ENCODE measurements around the gene FDX1.

The FDX1 gene

DNA sequence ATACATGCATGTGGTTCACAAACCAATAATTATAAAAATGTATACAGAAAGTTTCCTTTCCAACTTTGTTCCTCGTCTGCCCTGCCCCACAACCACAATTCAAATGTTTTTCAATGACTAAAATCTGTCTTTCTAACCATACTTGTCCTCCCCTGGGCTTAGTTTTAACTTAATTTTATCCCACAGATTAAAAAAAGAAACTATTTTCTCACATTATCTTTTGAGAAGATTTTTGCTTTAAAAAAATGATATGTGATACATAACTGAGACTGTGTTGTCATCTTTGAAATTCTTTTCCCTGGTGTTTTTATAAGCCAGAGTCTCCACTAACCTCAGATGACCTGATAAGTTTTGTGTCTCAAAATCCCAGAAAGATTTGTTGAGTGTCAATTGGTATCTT, 79.0 kb downstream of the FDX1 start:
- in situ Hi-C loops (cut with HindIII; ENCODE audit: low pct_unique_long_range_greater_than_20kb, low sequenced_read_pairs), result no loop called here

DNA sequence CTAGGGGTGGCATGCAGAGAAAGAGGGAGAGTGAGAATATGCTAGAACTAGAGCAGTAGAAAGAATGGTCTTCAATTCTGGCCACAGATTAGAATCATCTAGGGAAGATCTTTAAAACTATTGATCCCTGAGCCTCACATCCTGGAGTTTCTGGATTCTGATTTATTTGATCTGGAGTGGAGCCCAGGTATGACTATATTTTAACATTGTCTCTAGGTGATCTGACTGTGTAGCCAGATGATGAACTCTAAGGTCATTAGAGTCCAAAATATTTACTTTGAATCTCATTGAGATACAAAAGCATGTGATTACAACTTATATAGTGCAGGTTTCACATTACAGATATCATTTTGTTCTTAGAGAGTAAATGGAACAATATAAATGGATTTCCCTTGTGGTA, 79.7 kb downstream of the FDX1 start:
- in situ Hi-C loops (cut with HindIII; ENCODE audit: low pct_unique_long_range_greater_than_20kb, low sequenced_read_pairs), result no loop called here
- DNase-seq (ENCODE audit: low read depth in 1 of 2, low spot score in 1 of 2), result no peak
- no peak for TF ChIP-seq JUND (IDR thresholded peaks at IDR 0.05; ENCODE audit: low read depth)

More for the DNA sequence above, 79.0 kb downstream of the FDX1 start:
- no peak for TF ChIP-seq JUND (IDR thresholded peaks at IDR 0.05; ENCODE audit: low read depth)
- DNase-seq (ENCODE audit: low read depth in 1 of 2, low spot score in 1 of 2), result no peak

DNA sequence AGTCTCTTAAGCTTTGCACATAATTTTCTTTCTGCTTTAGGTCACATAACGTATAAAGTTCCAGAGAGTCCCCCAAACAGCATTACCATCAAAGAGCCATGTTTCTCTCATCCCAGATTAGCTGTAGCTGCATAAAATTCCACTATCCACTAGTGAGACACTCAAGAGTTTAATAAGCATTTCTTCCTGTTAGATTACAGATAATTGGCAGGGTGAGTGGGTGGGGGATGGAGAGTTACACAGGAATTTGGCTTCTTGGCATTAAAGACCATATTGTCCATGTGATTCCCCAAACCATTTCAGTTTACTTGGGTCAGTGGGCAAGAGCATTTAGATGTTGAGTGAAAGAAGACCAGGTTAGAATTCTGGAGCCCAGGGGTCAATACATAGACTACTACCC, 82.3 kb downstream of the FDX1 start:
- no peak for DNase-seq (ENCODE audit: low read depth in 1 of 2, low spot score in 1 of 2)
- in situ Hi-C loops (cut with HindIII; ENCODE audit: low pct_unique_long_range_greater_than_20kb, low sequenced_read_pairs), result no loop called here
- no peak for TF ChIP-seq JUND (IDR thresholded peaks at IDR 0.05; ENCODE audit: low read depth)

DNA sequence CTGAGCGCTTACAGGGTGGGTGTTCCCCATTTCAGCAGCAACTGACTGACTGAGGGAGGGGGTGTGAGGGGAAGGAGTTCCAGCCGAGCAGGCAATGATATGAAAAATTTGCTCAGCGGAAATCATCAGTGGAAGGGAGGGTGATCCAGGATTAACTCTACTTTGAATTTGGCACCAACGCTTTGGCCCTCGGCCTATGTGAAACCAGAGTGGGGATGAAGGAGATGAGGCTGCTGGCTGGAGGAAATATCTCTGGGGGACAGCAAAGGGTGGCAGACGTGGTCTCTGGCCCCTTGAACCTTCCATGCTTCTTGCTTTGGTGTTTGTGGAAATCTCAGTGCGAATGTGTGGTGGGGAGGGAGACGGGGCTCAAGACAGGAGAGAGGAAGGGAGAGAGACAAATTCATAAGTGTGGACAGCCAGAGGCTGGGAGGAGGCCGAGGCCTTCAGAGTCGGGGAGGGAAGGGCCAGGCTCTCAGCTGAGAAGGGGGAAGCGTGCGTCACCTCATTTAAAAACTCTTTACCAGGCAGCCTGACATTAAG, 83.6 kb downstream of the FDX1 start:
- DNase-seq (ENCODE audit: low read depth in 1 of 2, low spot score in 1 of 2), result no peak
- no peak for TF ChIP-seq JUND (IDR thresholded peaks at IDR 0.05; ENCODE audit: low read depth)
- in situ Hi-C loops (cut with HindIII; ENCODE audit: low pct_unique_long_range_greater_than_20kb, low sequenced_read_pairs), result no loop called here

DNA sequence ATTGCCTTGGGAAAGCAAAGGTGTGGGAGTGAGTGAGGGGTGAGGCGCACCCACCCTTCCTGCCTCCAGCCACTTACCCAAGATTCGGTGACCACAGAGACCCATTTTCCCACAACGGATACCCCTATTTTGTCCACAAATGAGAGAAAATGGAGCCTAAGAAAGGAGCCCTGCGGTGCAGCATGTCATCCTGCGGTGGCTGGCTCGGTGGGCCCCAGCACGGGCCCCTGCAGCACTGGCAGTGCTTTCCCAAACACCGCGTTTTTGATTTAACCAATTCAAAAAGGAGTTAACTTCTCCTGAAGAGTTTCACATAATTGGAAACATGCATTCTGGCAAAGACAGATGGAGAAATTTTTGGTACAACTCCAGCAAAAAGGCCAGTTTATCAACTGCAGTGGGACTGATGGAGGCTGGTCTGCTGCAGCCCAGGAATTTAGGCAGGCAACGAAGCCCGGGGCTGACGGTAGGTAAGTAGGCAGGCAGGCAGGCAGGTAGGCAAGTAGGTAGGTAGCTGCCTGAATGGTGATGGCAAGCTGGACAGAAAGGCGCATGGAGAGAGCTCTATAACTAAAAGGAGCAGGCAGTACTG, 84.2 kb downstream of the FDX1 start:
- no peak for TF ChIP-seq JUND (IDR thresholded peaks at IDR 0.05; ENCODE audit: low read depth)
- DNase-seq (ENCODE audit: low read depth in 1 of 2, low spot score in 1 of 2), result no peak
- in situ Hi-C loops (cut with HindIII; ENCODE audit: low pct_unique_long_range_greater_than_20kb, low sequenced_read_pairs), result no loop called here
